ENCODE measurements around the gene BBIP1.

The BBIP1 gene

GRCh38 chr10:110860576-110861241 is 58.3 kb downstream of the BBIP1 start:
- no peak for DNase-seq (ENCODE audit: low read depth)
- no peak for TF ChIP-seq CTCF (conservative IDR thresholded peaks at IDR 0.05; ENCODE audit: control insufficient read depth, insufficient read depth, low read depth, low read length)
- no peak overlapping the region for H3K4me3 ChIP-seq (ENCODE audit: control insufficient read depth, low read depth, low read length)

GRCh38 chr10:110859973-110860376 is 59.0 kb downstream of the BBIP1 start:
- DNase-seq (ENCODE audit: low read depth), result peak; percentile 94
- no peak overlapping the region for H3K4me3 ChIP-seq (ENCODE audit: control insufficient read depth, low read depth, low read length)
- TF ChIP-seq CTCF (conservative IDR thresholded peaks at IDR 0.05; ENCODE audit: control insufficient read depth, insufficient read depth, low read depth, low read length), result no peak

- H3K4me3 ChIP-seq (ENCODE audit: control insufficient read depth, low read depth, low read length), result no peak overlapping the region
- no peak for TF ChIP-seq CTCF (conservative IDR thresholded peaks at IDR 0.05; ENCODE audit: control insufficient read depth, insufficient read depth, low read depth, low read length)
- no peak for DNase-seq (ENCODE audit: low read depth)
Measured at GRCh38 chr10:110859206-110859972, 59.6 kb downstream of the BBIP1 start.

- H3K4me3 ChIP-seq (ENCODE audit: control insufficient read depth, low read depth, low read length), result no peak overlapping the region
- DNase-seq (ENCODE audit: low read depth), result no peak
- TF ChIP-seq CTCF (conservative IDR thresholded peaks at IDR 0.05; ENCODE audit: control insufficient read depth, insufficient read depth, low read depth, low read length), result no peak
Measured at GRCh38 chr10:110858297-110858934, 60.6 kb downstream of the BBIP1 start.

- no peak for TF ChIP-seq CTCF (conservative IDR thresholded peaks at IDR 0.05; ENCODE audit: control insufficient read depth, insufficient read depth, low read depth, low read length)
- peak; percentile 74 for DNase-seq (ENCODE audit: low read depth)
- H3K4me3 ChIP-seq (ENCODE audit: control insufficient read depth, low read depth, low read length), result no peak overlapping the region
Measured at GRCh38 chr10:110857265-110858171, 61.5 kb downstream of the BBIP1 start.

Measured in fibroblast of mammary gland (primary cell).